Thymus (tissue), 11 donors: ENCODE results near the gene SPDYE3. TPM values are rescaled to one million over a fixed set of nuclear protein-coding genes. Genes with fewer than 3 reads are reported as not detected.
"Not testable (repeated sequence)": the region's sequence is repeated elsewhere in the genome, so short reads cannot be mapped to it uniquely, and the experiment has no call there.

ENCODE experiments used
- DNase-seq, 9 donors: peaks; one replicate each; pipeline ENCODE4 v3.0.0-alpha.2; 2013; ENCODE audit warnings: low spot score in 9 of 9, low read depth in 6 of 9, missing footprints in 1 of 9
- H3K27ac ChIP-seq, 2 donors: one replicate each; pipeline ENCODE4 v1.5.1; 2013; ENCODE audit warnings: control low read depth in 1 of 2, low read depth in 1 of 2, low read length in 1 of 2, mild to moderate bottlenecking in 1 of 2, moderate library complexity in 1 of 2
- H3K27me3 ChIP-seq, 2 donors: one replicate each; pipeline ENCODE4 v1.5.1; 2013; ENCODE audit warnings: low read length in 1 of 2; ENCODE audit not compliant: control insufficient read depth in 2 of 2, insufficient read depth in 1 of 2
- H3K36me3 ChIP-seq, 2 donors: one replicate each; pipeline ENCODE4 v1.5.1; 2013; ENCODE audit warnings: low read length in 1 of 2, mild to moderate bottlenecking in 1 of 2, moderate library complexity in 1 of 2; ENCODE audit not compliant: control insufficient read depth in 2 of 2, insufficient read depth in 2 of 2
- H3K4me1 ChIP-seq, 2 donors: one replicate each; pipeline ENCODE4 v1.5.1; 2013; ENCODE audit warnings: low read length in 2 of 2; ENCODE audit not compliant: control insufficient read depth in 2 of 2, insufficient read depth in 2 of 2
- H3K4me3 ChIP-seq, 2 donors: one replicate each; pipeline ENCODE4 v1.5.1; 2013; ENCODE audit warnings: low read length in 2 of 2, control low read depth in 1 of 2, mild to moderate bottlenecking in 1 of 2
- H3K9me3 ChIP-seq, 2 donors: one replicate each; pipeline ENCODE4 v1.5.1; 2013; ENCODE audit warnings: low read length in 1 of 2, mild to moderate bottlenecking in 1 of 2; ENCODE audit not compliant: control insufficient read depth in 2 of 2, insufficient read depth in 1 of 2
- WGBS: extraction: QIAGEN DNeasy Blood & Tissue Kit; methylation state at CpG from one replicate; pipeline ENCODE4 v1.1.7; 2013; 5-methylcytosine and 5-hydroxymethylcytosine counted together
- polyA plus RNA-seq: library from polyadenylated mRNA; stranded (reverse); fragments of 200-250 nt; gene quantifications from one replicate; pipeline ENCODE4 v1.2.3, GENCODE V29; 2013
- total RNA-seq: library from RNA; stranded (reverse); fragments of 120-200 nt; gene quantifications from one replicate; pipeline ENCODE4 v1.2.4, GENCODE V29; 2013
- donor health status: healthy.

SPDYE3 gene
- total and polyA plus RNA-seq, 2 donors, result 0.27 TPM; not detected in 1

- H3K27me3 ChIP-seq, DNase-seq, H3K4me3 ChIP-seq, H3K9me3 ChIP-seq: not testable (repeated sequence)
- WGBS, result 88% methylated on average over 3 of the region's 4 CpGs
- Histone ChIP-seq H3K36me3 (peaks cover 34 to 45% of the 10 kb centered on the region in 2 donors), H3K4me1 (peaks cover 2 to 25% of the 10 kb centered on the region in 2 donors), H3K27ac (peak overlapping the region in 1 of 2 donors; percentile 80)
Measured at GRCh38 chr7:100344124-100344559, 36.6 kb downstream of the SPDYE3 start.

GRCh38 chr7:100344560-100345287 is 37.2 kb downstream of the SPDYE3 start:
- H3K27me3 ChIP-seq, H3K9me3 ChIP-seq, H3K4me3 ChIP-seq: not testable (repeated sequence)
- H3K27ac ChIP-seq, result peak overlapping the region; percentile 80 to 96
- WGBS, result 46% methylated on average over 10 of the region's 13 CpGs
- DNase-seq, result peak in 7 of 9 donors; percentile 29 to 79 (median 53)
- H3K36me3 ChIP-seq, result peaks cover 37 to 51% of the 10 kb centered on the region in 2 donors
- H3K4me1 ChIP-seq, result peaks cover 2 to 25% of the 10 kb centered on the region in 2 donors

- H3K4me3 ChIP-seq, H3K27me3 ChIP-seq, H3K9me3 ChIP-seq: not testable (repeated sequence)
- peak in 1 of 9 donors; percentile 54 for DNase-seq
- 7% methylated on average over 3 of the region's 5 CpGs for WGBS
- Histone ChIP-seq H3K36me3 (peaks cover 41 to 56% of the 10 kb centered on the region in 2 donors), H3K4me1 (peaks cover 2 to 25% of the 10 kb centered on the region in 2 donors), H3K27ac (peak overlapping the region in 1 of 2 donors; percentile 81)
Measured at GRCh38 chr7:100345288-100345672, 37.8 kb downstream of the SPDYE3 start.

GRCh38 chr7:100346921-100347320 is 39.4 kb downstream of the SPDYE3 start:
- Histone ChIP-seq H3K4me3 (no peak overlapping the region), H3K27me3 (no peaks in the 10 kb centered on the region), H3K4me1 (peaks cover 2 to 27% of the 10 kb centered on the region in 2 donors), H3K27ac (no peak overlapping the region), H3K36me3 (peaks cover 46 to 60% of the 10 kb centered on the region in 2 donors), H3K9me3 (no peaks in the 10 kb centered on the region)
- no peak for DNase-seq

- H3K4me3 ChIP-seq, result no peak overlapping the region
- peaks cover 54 to 67% of the 10 kb centered on the region in 2 donors for H3K36me3 ChIP-seq
- peaks cover 8 to 38% of the 10 kb centered on the region in 2 donors for H3K4me1 ChIP-seq
- H3K27me3 ChIP-seq, result no peaks in the 10 kb centered on the region
- DNase-seq, result no peak
- no peak overlapping the region for H3K27ac ChIP-seq
- no peaks in the 10 kb centered on the region for H3K9me3 ChIP-seq
Measured at GRCh38 chr7:100348805-100349204, 41.3 kb downstream of the SPDYE3 start.

GRCh38 chr7:100349757-100350156 is 42.3 kb downstream of the SPDYE3 start:
- Histone ChIP-seq H3K27ac (no peak overlapping the region), H3K4me1 (peaks cover 6 to 37% of the 10 kb centered on the region in 2 donors), H3K9me3 (no peaks in the 10 kb centered on the region), H3K36me3 (peaks cover 63 to 75% of the 10 kb centered on the region in 2 donors), H3K27me3 (no peaks in the 10 kb centered on the region), H3K4me3 (no peak overlapping the region)
- no peak for DNase-seq
- 98% methylated on average over 6 of the region's 6 CpGs for WGBS

- no peak for DNase-seq
- Histone ChIP-seq H3K9me3 (no peaks in the 10 kb centered on the region), H3K4me1 (peaks cover 6 to 30% of the 10 kb centered on the region in 2 donors), H3K27ac (peak overlapping the region in 1 of 2 donors; percentile 84), H3K4me3 (no peak overlapping the region), H3K36me3 (peaks cover 78 to 82% of the 10 kb centered on the region in 2 donors), H3K27me3 (no peaks in the 10 kb centered on the region)
- 84% methylated on average over 6 of the region's 6 CpGs for WGBS
Measured at GRCh38 chr7:100351657-100352058, 44.2 kb downstream of the SPDYE3 start.

- not testable (repeated sequence) for H3K27me3 ChIP-seq, DNase-seq, H3K9me3 ChIP-seq
- peaks cover 6 to 30% of the 10 kb centered on the region in 2 donors for H3K4me1 ChIP-seq
- WGBS, result 79% methylated on average over 18 of the region's 18 CpGs
- peak overlapping the region in 1 of 2 donors; percentile 35 for H3K4me3 ChIP-seq
- peak overlapping the region; percentile 60 to 84 for H3K27ac ChIP-seq
- peaks cover 81 to 82% of the 10 kb centered on the region in 2 donors for H3K36me3 ChIP-seq
Measured at GRCh38 chr7:100352230-100352781, 44.8 kb downstream of the SPDYE3 start.

- Histone ChIP-seq H3K9me3 (peaks cover 0 to under 1% of the 10 kb centered on the region in 2 donors), H3K27me3 (no peaks in the 10 kb centered on the region), H3K4me1 (peaks cover 6 to 30% of the 10 kb centered on the region in 2 donors), H3K4me3 (peak overlapping the region in 1 of 2 donors; percentile 35), H3K27ac (peak overlapping the region; percentile 31 to 86), H3K36me3 (peaks cover 79 to 82% of the 10 kb centered on the region in 2 donors)
- WGBS, result 97% methylated on average over 16 of the region's 16 CpGs
- no peak for DNase-seq
Measured at GRCh38 chr7:100352984-100353684, 45.6 kb downstream of the SPDYE3 start.
